Fibroblast of lung (primary cell): ENCODE results near the gene NAA35.

Experiments used
- CTCF ChIP-seq, 2 donors: IDR thresholded peaks in 1 of 2; conservative IDR thresholded peaks in 1 of 2; 1 replicate in 1 of 2; 2 replicates in 1 of 2; pipeline ENCODE4 v1.5.1; 2011 to 2012; ENCODE audit warnings: low read length in 2 of 2, control low read depth in 1 of 2, inconsistent platforms in 1 of 2, low read depth in 1 of 2, mild to moderate bottlenecking in 1 of 2
- EZH2 ChIP-seq: IDR thresholded peaks from 2 replicates; pipeline ENCODE4 v1.5.1; 2012; ENCODE audit warnings: low read length, control low read depth, mild to moderate bottlenecking; ENCODE audit errors: missing control alignments

- no peak for TF ChIP-seq CTCF (conservative IDR thresholded peaks at IDR 0.05 in 1 of 2, IDR thresholded peaks at IDR 0.05 in 1 of 2; ENCODE audit: low read depth in 1 of 2, low read length in 2 of 2)
- TF ChIP-seq EZH2 = no peak
Measured at GRCh38 chr9:86043999-86044398, 103.1 kb downstream of the NAA35 start.
